Mesenchymal stem cell (in vitro differentiated cells and primary cell): ENCODE data around the gene TANC1.
A peak's percentile ranks its signal among the peaks of the same experiment; 100 is the strongest.

Experiments used
- DNase-seq: peaks from one replicate; pipeline ENCODE4 v3.0.0-alpha.2; 2013
- H2AFZ ChIP-seq: one replicate; pipeline ENCODE4 v1.6.1; 2013; ENCODE audit warnings: low read depth, mild to moderate bottlenecking, control low read depth, inconsistent platforms, low read length, moderate library complexity
- H2AK5ac ChIP-seq: 2 replicates; pipeline ENCODE4 v1.6.1; 2013; ENCODE audit warnings: low read length, moderate library complexity, mild to moderate bottlenecking, inconsistent platforms; ENCODE audit not compliant: severe bottlenecking
- H2BK120ac ChIP-seq: one replicate; pipeline ENCODE4 v1.6.1; 2013; ENCODE audit warnings: low read depth, mild to moderate bottlenecking, inconsistent platforms, low read length, moderate library complexity
- H2BK12ac ChIP-seq, 2 experiments: one replicate each; pipeline ENCODE4 v1.6.1; 2013; ENCODE audit warnings: inconsistent platforms in 2 of 2, low read length in 2 of 2, mild to moderate bottlenecking in 2 of 2, moderate library complexity in 2 of 2, control low read depth in 1 of 2
- H2BK15ac ChIP-seq: one replicate; pipeline ENCODE4 v1.6.1; 2013; ENCODE audit warnings: mild to moderate bottlenecking, low read depth, inconsistent platforms; ENCODE audit not compliant: poor library complexity, severe bottlenecking
- H2BK5ac ChIP-seq: 2 replicates; pipeline ENCODE4 v1.6.1; 2013; ENCODE audit warnings: low read depth, mild to moderate bottlenecking, low read length, control low read depth, inconsistent platforms; ENCODE audit not compliant: poor library complexity, severe bottlenecking
- H3K14ac ChIP-seq, 2 experiments: one replicate each; pipeline ENCODE4 v1.6.1; 2013; ENCODE audit warnings: inconsistent platforms in 2 of 2, low read length in 2 of 2, control low read depth in 1 of 2, mild to moderate bottlenecking in 1 of 2, moderate library complexity in 1 of 2
- H3K18ac ChIP-seq, 2 experiments: one replicate each; pipeline ENCODE4 v1.6.1; 2013; ENCODE audit warnings: inconsistent platforms in 2 of 2, low read length in 2 of 2, control low read depth in 1 of 2, low read depth in 1 of 2, mild to moderate bottlenecking in 1 of 2
- H3K23ac ChIP-seq, 2 experiments: one replicate each; pipeline ENCODE4 v1.6.1; 2013; ENCODE audit warnings: inconsistent platforms in 2 of 2, low read length in 2 of 2, mild to moderate bottlenecking in 2 of 2, moderate library complexity in 2 of 2, control low read depth in 1 of 2
- H3K27ac ChIP-seq: 2 replicates; pipeline ENCODE4 v1.5.1; 2013; ENCODE audit warnings: mild to moderate bottlenecking, moderate library complexity, low read length, control low read depth, inconsistent platforms; ENCODE audit not compliant: poor library complexity, severe bottlenecking
- H3K27me3 ChIP-seq, 2 experiments: 2 replicates each; pipeline versions ENCODE4 v1.6.1 to v1.7.0; 2013; ENCODE audit warnings: low read length in 2 of 2, mild to moderate bottlenecking in 2 of 2, moderate library complexity in 2 of 2, control low read depth in 1 of 2, inconsistent platforms in 1 of 2; ENCODE audit not compliant: control insufficient read depth in 1 of 2, insufficient read depth in 1 of 2
- H3K36me3 ChIP-seq, 2 experiments: 2 replicates each; pipeline versions ENCODE4 v1.6.1 to v1.7.0; 2013; ENCODE audit warnings: low read length in 2 of 2, control low read depth in 1 of 2, inconsistent platforms in 1 of 2, low read depth in 1 of 2, mild to moderate bottlenecking in 1 of 2; ENCODE audit not compliant: insufficient read depth in 2 of 2, control insufficient read depth in 1 of 2
- H3K4ac ChIP-seq, 2 experiments: one replicate each; pipeline ENCODE4 v1.6.1; 2013; ENCODE audit warnings: inconsistent platforms in 2 of 2, low read length in 2 of 2, mild to moderate bottlenecking in 2 of 2, moderate library complexity in 2 of 2, control low read depth in 1 of 2, low read depth in 1 of 2
- H3K4me1 ChIP-seq: 2 replicates; pipeline ENCODE4 v1.6.1; 2013; ENCODE audit warnings: low read depth, low read length, control low read depth; ENCODE audit not compliant: control insufficient read depth, insufficient read depth
- H3K4me2 ChIP-seq: 2 replicates; pipeline ENCODE4 v1.6.1; 2013; ENCODE audit warnings: low read length, mild to moderate bottlenecking, inconsistent platforms; ENCODE audit not compliant: poor library complexity, severe bottlenecking
- H3K4me3 ChIP-seq, 2 experiments: 2 replicates each; pipeline versions ENCODE4 v1.5.1 to v1.7.0; 2013; ENCODE audit warnings: low read length in 2 of 2, mild to moderate bottlenecking in 2 of 2, control low read depth in 1 of 2, low read depth in 1 of 2; ENCODE audit not compliant: insufficient read depth in 1 of 2
- H3K79me1 ChIP-seq: replicated peaks from 2 replicates; pipeline ENCODE4 v1.6.1; 2013; ENCODE audit warnings: mild to moderate bottlenecking, control low read depth, low read length, inconsistent platforms; ENCODE audit not compliant: poor library complexity, severe bottlenecking
- H3K9ac ChIP-seq: 2 replicates; pipeline ENCODE4 v1.7.0; 2013; ENCODE audit warnings: mild to moderate bottlenecking, low read length, moderate library complexity
- H3K9me3 ChIP-seq: 2 replicates; pipeline ENCODE4 v1.7.0; 2013; ENCODE audit warnings: mild to moderate bottlenecking, low read length; ENCODE audit not compliant: control insufficient read depth
- H4K8ac ChIP-seq: one replicate; pipeline ENCODE4 v1.6.1; 2013; ENCODE audit warnings: inconsistent platforms, mild to moderate bottlenecking, low read length, moderate library complexity
- H4K91ac ChIP-seq: one replicate; pipeline ENCODE4 v1.6.1; 2013; ENCODE audit warnings: mild to moderate bottlenecking, low read length, inconsistent platforms
- WGBS: methylation state at CpG from one replicate; pipeline ENCODE4 v1.1.7; 2013; ENCODE audit warnings: mixed read lengths; 5-methylcytosine and 5-hydroxymethylcytosine counted together

TANC1 gene

DNA sequence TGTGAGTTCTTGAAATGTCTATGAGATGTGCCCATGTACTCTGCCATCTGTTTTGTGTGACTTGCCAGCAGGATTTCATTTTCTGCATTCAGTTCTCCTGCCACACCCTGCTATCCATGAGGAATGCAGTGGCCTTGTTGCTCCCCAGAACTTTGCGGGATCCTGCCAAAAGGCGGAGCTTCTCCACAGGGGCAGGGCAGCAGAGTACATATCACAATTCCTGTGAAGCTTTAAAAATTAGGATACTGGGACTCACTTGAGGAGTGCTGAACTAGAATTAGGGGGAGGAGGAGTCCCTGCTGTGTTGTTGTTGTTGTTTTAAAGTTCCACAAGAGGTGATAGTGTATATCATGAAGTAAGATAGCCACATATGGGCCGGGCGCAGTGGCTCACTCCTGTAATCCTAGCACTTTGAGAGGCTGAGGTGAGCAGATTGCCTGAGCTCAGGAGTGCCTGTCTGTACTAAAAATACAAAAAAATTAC, 76.4 kb downstream of the TANC1 start:
- Histone ChIP-seq H3K14ac (no peak overlapping the region), H2AFZ (no peak overlapping the region), H3K4me1 (peaks cover 15% of the 10 kb centered on the region), H3K4me2 (no peak overlapping the region), H2AK5ac (no peak overlapping the region), H3K79me1 (peaks cover 43% of the 10 kb centered on the region), H2BK5ac (no peak overlapping the region), H3K27ac (no peak overlapping the region), H3K27me3 (no peaks in the 10 kb centered on the region), H3K4me3 (no peak overlapping the region), H2BK120ac (no peak overlapping the region), H4K8ac (no peak overlapping the region), H2BK15ac (no peak overlapping the region), H4K91ac (no peak overlapping the region), H3K18ac (no peak overlapping the region), H3K4ac (no peak overlapping the region), H2BK12ac (no peak overlapping the region), H3K36me3 (peaks cover 0 to 20% of the 10 kb centered on the region in 2 experiments), H3K9ac (no peak overlapping the region), H3K9me3 (no peaks in the 10 kb centered on the region), H3K23ac (no peak overlapping the region)
- WGBS, result 83% methylated on average over 4 of the region's 4 CpGs
- DNase-seq, result no peak

DNA sequence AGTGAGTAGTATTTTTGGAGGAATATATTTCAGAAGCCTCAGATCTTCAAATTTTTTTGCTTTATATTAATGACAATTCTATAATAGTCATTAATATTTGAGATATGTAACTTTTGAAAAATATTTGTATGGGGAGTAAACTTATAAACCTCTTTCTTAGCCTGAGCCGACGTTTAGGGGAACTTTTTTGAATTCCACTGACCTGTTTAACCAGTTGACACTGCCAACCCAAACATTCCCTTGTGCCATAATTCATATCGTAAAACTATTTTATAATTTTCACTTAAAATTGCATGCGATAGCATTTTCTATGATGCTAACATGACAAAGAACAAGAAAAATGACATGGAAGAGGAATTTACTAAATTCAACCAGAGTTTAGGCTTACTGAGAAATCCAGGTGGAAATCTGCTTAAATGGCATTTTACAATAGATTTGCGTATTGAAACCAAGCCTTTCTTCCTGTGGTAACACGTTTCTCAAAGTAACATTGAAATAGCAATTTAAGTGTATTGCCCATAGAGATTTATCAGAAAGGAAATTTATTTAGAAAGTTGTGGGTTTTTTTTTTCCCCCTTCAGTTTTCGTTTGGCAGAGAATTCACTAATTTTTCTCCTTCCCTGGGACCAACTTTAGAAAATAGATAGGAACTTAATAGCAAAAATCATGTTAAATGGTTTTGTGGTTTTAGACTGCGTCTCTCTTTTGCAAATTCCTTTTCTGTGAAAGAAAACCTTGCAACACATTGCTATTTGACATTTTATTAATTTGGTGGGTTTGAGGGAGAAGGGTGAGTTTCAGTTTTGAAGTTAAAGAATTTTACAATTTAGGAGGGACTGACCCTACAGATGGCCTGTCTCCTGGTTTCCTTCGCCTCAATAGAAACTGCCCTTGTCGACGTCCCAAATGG, 77.4 kb downstream of the TANC1 start:
- no peak overlapping the region for H4K91ac ChIP-seq
- no peak overlapping the region for H2AFZ ChIP-seq
- no peaks in the 10 kb centered on the region for H3K27me3 ChIP-seq
- no peaks in the 10 kb centered on the region for H3K9me3 ChIP-seq
- no peak overlapping the region for H3K4me2 ChIP-seq
- H3K23ac ChIP-seq, result no peak overlapping the region
- no peak overlapping the region for H2BK15ac ChIP-seq
- no peak overlapping the region for H3K14ac ChIP-seq
- peaks cover 0 to 20% of the 10 kb centered on the region in 2 experiments for H3K36me3 ChIP-seq
- H3K4me1 ChIP-seq, result peaks cover 15% of the 10 kb centered on the region
- peaks cover 51% of the 10 kb centered on the region for H3K79me1 ChIP-seq
- H4K8ac ChIP-seq, result no peak overlapping the region
- H3K4ac ChIP-seq, result no peak overlapping the region
- no peak overlapping the region for H3K4me3 ChIP-seq
- H3K27ac ChIP-seq, result no peak overlapping the region
- H2BK5ac ChIP-seq, result no peak overlapping the region
- WGBS, result 82% methylated on average over 6 of the region's 11 CpGs
- H3K18ac ChIP-seq, result no peak overlapping the region
- H2BK12ac ChIP-seq, result no peak overlapping the region
- H3K9ac ChIP-seq, result no peak overlapping the region
- no peak overlapping the region for H2BK120ac ChIP-seq
- no peak overlapping the region for H2AK5ac ChIP-seq
- no peak for DNase-seq

DNA sequence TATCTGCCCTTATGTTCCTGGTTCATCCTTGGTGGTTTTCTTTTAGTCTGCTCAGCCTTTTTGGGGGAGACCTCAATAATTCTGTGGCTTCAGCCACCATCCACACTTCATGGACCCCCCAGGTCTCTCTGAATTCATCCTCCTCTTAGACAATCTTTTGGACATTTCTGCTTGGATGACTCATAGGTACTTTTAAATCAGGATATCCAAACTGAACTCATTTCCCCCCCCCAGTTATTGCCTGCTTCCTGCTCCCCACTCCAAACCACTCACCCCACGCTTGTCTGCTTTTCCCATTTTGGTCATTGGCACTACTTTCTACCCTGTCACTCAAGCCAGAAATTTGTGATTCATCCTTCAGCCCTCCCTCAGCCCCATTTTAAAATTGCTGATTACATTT, 78.5 kb downstream of the TANC1 start:
- Histone ChIP-seq H2BK15ac (no peak overlapping the region), H3K27ac (no peak overlapping the region), H3K9me3 (no peaks in the 10 kb centered on the region), H2AFZ (no peak overlapping the region), H2BK12ac (no peak overlapping the region), H3K23ac (no peak overlapping the region), H2AK5ac (no peak overlapping the region), H3K79me1 (peaks cover 43% of the 10 kb centered on the region), H2BK120ac (no peak overlapping the region), H3K27me3 (no peaks in the 10 kb centered on the region), H4K8ac (peak overlapping the region; percentile 45), H3K4me3 (no peak overlapping the region), H3K14ac (no peak overlapping the region), H3K18ac (peak overlapping the region in 1 of 2 experiments; percentile 71), H3K9ac (no peak overlapping the region), H3K4ac (no peak overlapping the region), H3K36me3 (peaks cover 0 to 10% of the 10 kb centered on the region in 2 experiments), H3K4me2 (no peak overlapping the region), H2BK5ac (no peak overlapping the region), H3K4me1 (peaks cover 15% of the 10 kb centered on the region), H4K91ac (no peak overlapping the region)
- DNase-seq, result peak; percentile 32
- 27% methylated on average over 1 of the region's 1 CpG for WGBS

DNA sequence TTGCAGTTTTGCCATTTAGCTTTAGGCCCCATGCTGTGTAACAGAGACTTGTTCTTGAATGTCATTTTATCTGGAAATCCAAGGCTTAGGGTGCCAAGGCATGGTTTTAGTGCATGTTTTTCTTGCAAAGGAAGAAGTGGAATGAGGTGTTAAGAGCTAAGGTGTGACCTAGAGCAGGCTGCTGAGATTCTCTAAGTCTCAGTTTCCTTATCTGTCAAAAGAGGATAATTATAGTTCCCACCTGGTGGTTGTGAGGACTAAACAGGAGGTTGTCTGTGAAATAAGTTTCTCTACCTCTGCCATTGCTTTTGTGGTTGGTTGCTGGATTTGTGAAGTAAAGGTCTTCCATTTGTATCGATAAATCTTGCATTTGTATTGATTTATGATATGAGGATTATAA, 82.0 kb downstream of the TANC1 start:
- Histone ChIP-seq H3K9me3 (no peaks in the 10 kb centered on the region), H2BK5ac (no peak overlapping the region), H2BK12ac (no peak overlapping the region), H3K23ac (no peak overlapping the region), H3K14ac (no peak overlapping the region), H4K91ac (no peak overlapping the region), H2AFZ (no peak overlapping the region), H3K79me1 (peaks cover 36% of the 10 kb centered on the region), H3K4me1 (peaks cover 6% of the 10 kb centered on the region), H3K36me3 (no peaks in the 10 kb centered on the region), H3K4me3 (no peak overlapping the region), H3K18ac (no peak overlapping the region), H3K9ac (no peak overlapping the region), H3K27ac (no peak overlapping the region), H2BK15ac (no peak overlapping the region), H3K4me2 (no peak overlapping the region), H3K4ac (no peak overlapping the region), H3K27me3 (no peaks in the 10 kb centered on the region), H2AK5ac (no peak overlapping the region), H4K8ac (no peak overlapping the region), H2BK120ac (no peak overlapping the region)
- no peak for DNase-seq
- WGBS, result 94% methylated on average over 1 of the region's 1 CpG
